ENCODE results near the gene PPM1L. TPM values are rescaled to one million over a fixed set of nuclear protein-coding genes. Genes with fewer than 3 reads are reported as not detected.

Gene PPM1L
- total and polyA plus RNA-seq, 2 donors (not counting 1 experiment from before 2014, with no cell fraction given): 1.1 to 12.0 TPM

- H2AFZ ChIP-seq (ENCODE audit: insufficient read depth, low read depth, low read length, poor library complexity, severe bottlenecking): no peak overlapping the region
- H3K27me3 ChIP-seq (replicated peaks in 1 of 4; ENCODE audit: control extremely low read depth in 1 of 4, control insufficient read depth in 3 of 4, insufficient read depth in 4 of 4, low read length in 3 of 4): no peaks in the 10 kb centered on the region
- Mint-ChIP-seq H3K27me3 (no peaks in the 10 kb centered on the region), H3K27ac (no peak overlapping the region), H3K9me3 (ENCODE audit: insufficient read depth) (no peaks in the 10 kb centered on the region), H3K4me1 (no peaks in the 10 kb centered on the region), H3K4me3 (no peak overlapping the region)
- ChIA-PET CTCF (interaction anchor here (2.0 kb wide), 1 partner anchor 151 kb away, joined by 5 read pairs; the partner anchor contains the start of gene B3GALNT1), POLR2A (interaction anchor here (1.0 kb wide), 1 partner anchor 113 kb away, joined by 4 read pairs; no protein-coding TSS in a partner anchor)
- H3K36me3 ChIP-seq (replicated peaks in 1 of 2; ENCODE audit: control extremely low read depth in 1 of 2, control insufficient read depth in 1 of 2, extremely low read depth in 1 of 2, insufficient read depth in 2 of 2, low read length in 1 of 2): no peaks in the 10 kb centered on the region
- H3K9ac ChIP-seq (ENCODE audit: low read length): no peak overlapping the region
- intact Hi-C loops (cut with micrococcal nuclease): loop anchor here (10.0 kb wide), 1 partner anchor 151 kb away; the partner anchor contains the start of gene B3GALNT1
- H3K4me1 ChIP-seq (ENCODE audit: control insufficient read depth in 2 of 2, insufficient read depth in 2 of 2, low read length in 2 of 2): no peaks in the 10 kb centered on the region
- no peak overlapping the region for H3K4me2 ChIP-seq (replicated peaks; ENCODE audit: low read depth, low read length, poor library complexity, severe bottlenecking)
- ATAC-seq (ENCODE audit: low read depth) (no peak), DNase-seq (no peak)
- TF ChIP-seq EZH2 (IDR thresholded peaks at IDR 0.05; ENCODE audit: borderline replicate concordance, insufficient read depth, low read depth, low read length, poor library complexity, severe bottlenecking): no peak
- TF ChIP-seq CTCF (IDR thresholded peaks at IDR 0.05): no peak
- WGBS (ENCODE audit: insufficient coverage): 100% methylated on average over 1 of the region's 3 CpGs
- no peaks in the 10 kb centered on the region for H3K79me2 ChIP-seq (ENCODE audit: control insufficient read depth, insufficient read depth, low read length)
- H4K20me1 ChIP-seq (ENCODE audit: control insufficient read depth, insufficient read depth, low read length, poor library complexity, severe bottlenecking): no peaks in the 10 kb centered on the region
- H3K27ac ChIP-seq (ENCODE audit: low read length in 2 of 2): no peak overlapping the region
- no peak overlapping the region for H3K4me3 ChIP-seq (ENCODE audit: control extremely low read depth in 1 of 5, extremely low read depth in 1 of 5, insufficient read depth in 1 of 5, low read depth in 2 of 5, low read length in 4 of 5)
- H3K9me3 ChIP-seq (ENCODE audit: control extremely low read depth in 1 of 3, control insufficient read depth in 2 of 3, insufficient read depth in 1 of 3, low read length in 2 of 3): no peaks in the 10 kb centered on the region
These were observed 197.7 kb downstream of the PPM1L start for GRCh38 chr3:160953686-160954085.

DNA sequence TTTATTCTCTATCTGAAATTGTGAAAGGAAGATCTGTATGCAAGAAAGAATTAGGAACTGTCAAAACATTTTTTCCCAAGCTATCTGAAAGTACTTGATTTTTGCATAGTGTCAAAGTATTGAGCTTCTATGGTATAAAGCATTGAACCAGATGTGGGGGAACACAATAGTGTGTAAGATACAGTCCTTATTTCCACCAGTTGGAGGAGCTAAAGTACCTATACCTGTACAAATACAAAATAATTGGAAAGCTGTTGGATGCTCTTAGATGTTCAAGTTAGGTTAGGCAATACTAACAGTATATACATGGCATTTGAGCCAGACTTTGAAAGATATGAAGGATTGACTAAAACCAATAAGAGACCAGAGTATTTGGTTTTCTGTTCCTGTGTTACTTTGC lies 200.8 kb downstream of the PPM1L start:
- ATAC-seq (ENCODE audit: low read depth) (no peak), DNase-seq (peak; percentile 19)
- Histone ChIP-seq H3K4me1 (ENCODE audit: control insufficient read depth in 2 of 2, insufficient read depth in 2 of 2, low read length in 2 of 2) (no peaks in the 10 kb centered on the region), H3K4me2 (replicated peaks; ENCODE audit: low read depth, low read length, poor library complexity, severe bottlenecking) (no peak overlapping the region), H3K27ac (ENCODE audit: low read length in 2 of 2) (no peak overlapping the region), H4K20me1 (ENCODE audit: control insufficient read depth, insufficient read depth, low read length, poor library complexity, severe bottlenecking) (no peaks in the 10 kb centered on the region), H3K9ac (ENCODE audit: low read length) (no peak overlapping the region), H3K27me3 (replicated peaks in 1 of 4; ENCODE audit: control extremely low read depth in 1 of 4, control insufficient read depth in 3 of 4, insufficient read depth in 4 of 4, low read length in 3 of 4) (no peaks in the 10 kb centered on the region), H3K79me2 (ENCODE audit: control insufficient read depth, insufficient read depth, low read length) (no peaks in the 10 kb centered on the region), H2AFZ (ENCODE audit: insufficient read depth, low read depth, low read length, poor library complexity, severe bottlenecking) (no peak overlapping the region), H3K4me3 (ENCODE audit: control extremely low read depth in 1 of 5, extremely low read depth in 1 of 5, insufficient read depth in 1 of 5, low read depth in 2 of 5, low read length in 4 of 5) (no peak overlapping the region), H3K36me3 (replicated peaks in 1 of 2; ENCODE audit: control extremely low read depth in 1 of 2, control insufficient read depth in 1 of 2, extremely low read depth in 1 of 2, insufficient read depth in 2 of 2, low read length in 1 of 2) (no peaks in the 10 kb centered on the region), H3K9me3 (ENCODE audit: control extremely low read depth in 1 of 3, control insufficient read depth in 2 of 3, insufficient read depth in 1 of 3, low read length in 2 of 3) (no peaks in the 10 kb centered on the region)
- ChIA-PET CTCF (interaction anchor here (0.7 to 3.9 kb wide), 15 partner anchors 9 to 470 kb away, joined by 3 to 19 read pairs (median 4); partner anchors contain the start of gene B3GALNT1), POLR2A (interaction anchor here (0.5 kb wide), 1 partner anchor 173 kb away, joined by 5 read pairs; no protein-coding TSS in a partner anchor)
- TF ChIP-seq EZH2 (IDR thresholded peaks at IDR 0.05; ENCODE audit: borderline replicate concordance, insufficient read depth, low read depth, low read length, poor library complexity, severe bottlenecking) (no peak), CTCF (IDR thresholded peaks at IDR 0.05) (peak; percentile 41)
- Mint-ChIP-seq H3K27me3 (no peaks in the 10 kb centered on the region), H3K9me3 (ENCODE audit: insufficient read depth) (no peaks in the 10 kb centered on the region), H3K4me1 (no peaks in the 10 kb centered on the region), H3K27ac (no peak overlapping the region), H3K4me3 (no peak overlapping the region)
- intact Hi-C loops (cut with micrococcal nuclease): loop anchor here (5.0 to 10.0 kb wide), 3 partner anchors 148 to 466 kb away; partner anchors contain the start of gene B3GALNT1

All from B cell (primary cell).